Pancreas (tissue), 10 donors: Measurements from ENCODE around the gene ITSN2. TPM values are rescaled to one million over a fixed set of nuclear protein-coding genes. Genes with fewer than 3 reads are reported as not detected.

ENCODE experiments used
- ATAC-seq, 4 donors: fragments of 200-7000 bp; cut with Tn5 transposase; one replicate each; pipeline versions ENCODE4 v1.8.0 to v1.9.1; 2020; ENCODE audit warnings: mild to moderate bottlenecking in 4 of 4, moderate library complexity in 4 of 4
- DNase-seq, 6 donors: peaks; one replicate each; pipeline ENCODE4 v3.0.0-alpha.2; 2020
- FAIRE-seq: peaks from 2 replicates; lab custom pipeline; 2012; peaks lifted over from hg19 to GRCh38; lab: Jason Lieb, UNC
- H3K27ac ChIP-seq, 4 donors: fragments of 200-600 bp; sonication (generic); 1 replicate in 3 of 4; 2 replicates in 1 of 4; pipeline versions ENCODE4 v1.5.0 to v1.8.0; 2020
- H3K27me3 ChIP-seq, 4 donors: fragments of 200-600 bp; one replicate each; pipeline ENCODE4 v1.8.0; 2021
- H3K36me3 ChIP-seq, 3 donors: fragments of 200-600 bp; sonication (generic) in 1 of 3; one replicate each; pipeline versions ENCODE4 v1.5.0 to v1.8.0; 2020 to 2021
- H3K4me1 ChIP-seq, 3 donors: fragments of 200-600 bp; one replicate each; pipeline ENCODE4 v1.8.0; 2021
- H3K4me3 ChIP-seq, 4 donors: fragments of 200-600 bp; sonication (generic) in 2 of 4; one replicate each; pipeline versions ENCODE4 v1.5.0 to v1.8.0; 2020 to 2021
- H3K9me3 ChIP-seq, 4 donors: fragments of 200-600 bp; one replicate each; pipeline ENCODE4 v1.8.0; 2021
- CTCF ChIP-seq, 4 donors: fragments of 200-600 bp; sonication (generic) in 3 of 4; IDR thresholded peaks; one replicate each; pipeline versions ENCODE4 v1.5.0 to v1.8.0; 2021; ENCODE audit warnings: antibody characterized with exemption in 4 of 4
- WGBS, 2 donors: extraction: QIAGEN DNeasy Blood & Tissue Kit; methylation state at CpG; one replicate each; pipeline ENCODE4 v1.1.7; 2013; 5-methylcytosine and 5-hydroxymethylcytosine counted together
- intact Hi-C, 3 donors: fragments of 100-400 bp; cut with DNase I; formaldehyde crosslinking; loops; one replicate each; pipeline versions ENCODE4 v1.11.1 to v1.14.2; 2022
- polyA plus RNA-seq, 2 donors: library from polyadenylated mRNA; stranded (reverse); fragments of 200-250 nt; gene quantifications; one replicate each; pipeline ENCODE4 v1.2.3, GENCODE V29; 2013
- total RNA-seq, 6 donors: library from RNA; stranded (reverse); fragmentation: NEBNext Ultra II Directional in 4 of 6; extraction: Animal tissue kit (Norgen Biotek cat#: 25700) in 4 of 6; gene quantifications; one replicate each; pipeline versions ENCODE4 v1.2.1 to v1.2.4, GENCODE V29; 2021 to 2023
- donor health status: healthy with polysubstance abuse.
- donor health status: DM: no; HTN: no; CAD: no; lungs with moderate emphysema.
- donor health status: DM: no; HTN: no; CAD: no.
- donor health status: control.
- donor health status: control.
- donor health status: Bipolar disorder and iron deficiency.
- donor health status: DM: yes; HTN: yes; CAD: no.
- donor health status: DM: no; HTN: no; CAD: no.
- donor health status: DM: no; HTN: no; CAD: no.
- donor health status: DM: yes; HTN: yes; CAD: no.

The ITSN2 gene
- total and polyA plus RNA-seq, 8 donors: 23.8 to 42.0 (median 31.4) TPM

GRCh38 chr2:24273598-24273997 is 86.7 kb downstream of the ITSN2 start:
- intact Hi-C loops: no loop called here
- TF ChIP-seq CTCF (IDR thresholded peaks at IDR 0.05): no peak
- WGBS, 2 donors: 78 to 83% methylated on average over 2 of the region's 2 CpGs
- H3K4me3 ChIP-seq: no peak overlapping the region
- ATAC-seq: no peak
- no peaks in the 10 kb centered on the region for H3K9me3 ChIP-seq
- peaks cover 0 to 24% (median 6%) of the 10 kb centered on the region in 3 donors for H3K36me3 ChIP-seq
- H3K27me3 ChIP-seq: no peaks in the 10 kb centered on the region
- FAIRE-seq: no peak
- DNase-seq: no peak
- no peak overlapping the region for H3K27ac ChIP-seq
- peaks cover 0 to 5% (median 0%) of the 10 kb centered on the region in 3 donors for H3K4me1 ChIP-seq

- H3K27ac ChIP-seq: no peak overlapping the region
- no peak for TF ChIP-seq CTCF (IDR thresholded peaks at IDR 0.05)
- no peaks in the 10 kb centered on the region for H3K9me3 ChIP-seq
- H3K27me3 ChIP-seq: no peaks in the 10 kb centered on the region
- H3K4me3 ChIP-seq: no peak overlapping the region
- intact Hi-C loops: no loop called here
- no peak for DNase-seq
- no peak for FAIRE-seq
- peaks cover 0 to 5% (median 0%) of the 10 kb centered on the region in 3 donors for H3K4me1 ChIP-seq
- no peak for ATAC-seq
- peaks cover 0 to 24% (median 6%) of the 10 kb centered on the region in 3 donors for H3K36me3 ChIP-seq
- whole genome bisulfite sequencing, 2 donors: 83 to 86% methylated on average over 2 of the region's 2 CpGs
Observed at GRCh38 chr2:24272907-24273306, 87.4 kb downstream of the ITSN2 start.

- H3K36me3 ChIP-seq: peaks cover 0 to 24% (median 6%) of the 10 kb centered on the region in 3 donors
- ATAC-seq (no peak), DNase-seq (no peak), FAIRE-seq (no peak)
- no peak for TF ChIP-seq CTCF (IDR thresholded peaks at IDR 0.05)
- intact Hi-C loops: no loop called here
- WGBS, 2 donors: 88 to 96% methylated on average over 2 of the region's 2 CpGs
- H3K27ac ChIP-seq: no peak overlapping the region
- H3K27me3 ChIP-seq: no peaks in the 10 kb centered on the region
- no peaks in the 10 kb centered on the region for H3K9me3 ChIP-seq
- H3K4me3 ChIP-seq: no peak overlapping the region
- H3K4me1 ChIP-seq: peaks cover 0 to 5% (median 0%) of the 10 kb centered on the region in 3 donors
Observed at GRCh38 chr2:24272161-24272802, 88.1 kb downstream of the ITSN2 start.

GRCh38 chr2:24269265-24269664 is 91.1 kb downstream of the ITSN2 start:
- no peak for FAIRE-seq
- H3K9me3 ChIP-seq: no peaks in the 10 kb centered on the region
- peak in 3 of 4 donors; percentile 54 to 74 (median 72) for ATAC-seq
- H3K36me3 ChIP-seq: peaks cover 0 to 15% (median 6%) of the 10 kb centered on the region in 3 donors
- H3K4me1 ChIP-seq: peaks cover 0 to 5% (median 0%) of the 10 kb centered on the region in 3 donors
- no peaks in the 10 kb centered on the region for H3K27me3 ChIP-seq
- 97% methylated on average over 3 of the region's 3 CpGs for WGBS, 2 donors
- no peak overlapping the region for H3K27ac ChIP-seq
- H3K4me3 ChIP-seq: no peak overlapping the region
- no peak for TF ChIP-seq CTCF (IDR thresholded peaks at IDR 0.05)
- no peak for DNase-seq
- intact Hi-C loops: no loop called here

GRCh38 chr2:24265212-24265611 is 95.1 kb downstream of the ITSN2 start:
- peaks cover 0 to 19% (median 0%) of the 10 kb centered on the region in 3 donors for H3K36me3 ChIP-seq
- no peak for TF ChIP-seq CTCF (IDR thresholded peaks at IDR 0.05)
- H3K4me1 ChIP-seq: peaks cover 0 to 5% (median 0%) of the 10 kb centered on the region in 3 donors
- WGBS, 2 donors: 91 to 95% methylated on average over 2 of the region's 2 CpGs
- H3K4me3 ChIP-seq: no peak overlapping the region
- no peaks in the 10 kb centered on the region for H3K27me3 ChIP-seq
- ATAC-seq: no peak
- intact Hi-C loops: no loop called here
- no peak overlapping the region for H3K27ac ChIP-seq
- no peaks in the 10 kb centered on the region for H3K9me3 ChIP-seq
- no peak for DNase-seq
- FAIRE-seq: no peak
